PC-3 (cell line): ENCODE results near the gene CHAF1B. TPM values are rescaled to one million over a fixed set of nuclear protein-coding genes. Genes with fewer than 3 reads are reported as not detected.
"Not testable (repeated sequence)": the region's sequence is repeated elsewhere in the genome, so short reads cannot be mapped to it uniquely, and the experiment has no call there.

Experiments
- ATAC-seq: fragments of 200-7000 bp; cut with Tn5 transposase; 2 replicates; pipeline ENCODE4 v1.9.1; 2020; ENCODE audit warnings: mild to moderate bottlenecking, moderate library complexity
- BruUV-seq: library from RNA; stranded (reverse); fragments of 400-500 nt; replicated peaks from 2 replicates; lab custom pipeline; 2021; lab: Mats Ljungman, UMichigan
- CTCF ChIA-PET: fragments of 300-600 bp; sonication (Branson Sonifier 250); formaldehyde crosslinking; loops from one replicate; lab custom pipeline; 2022; ENCODE audit warnings: antibody characterized with exemption; lab: Charles Lee
- POLR2A ChIA-PET: fragments of 300-600 bp; sonication (Branson Sonifier 250); formaldehyde crosslinking; loops from one replicate; lab custom pipeline; 2022; ENCODE audit warnings: antibody characterized with exemption; ENCODE audit not compliant: unreplicated experiment; lab: Charles Lee
- DNase-seq: peaks from one replicate; pipeline ENCODE4 v3.0.0-alpha.2; 2015
- H2AFZ ChIP-seq: fragments of 300-600 bp; sonication (generic); 2 replicates; pipeline ENCODE4 v1.6.0; 2016; ENCODE audit warnings: antibody characterized with exemption, low read length
- H3F3A ChIP-seq: fragments of 300-600 bp; sonication (generic); one replicate; pipeline ENCODE4 v1.6.0; 2017; ENCODE audit warnings: antibody characterized with exemption, low read length, control low read depth, mild to moderate bottlenecking; ENCODE audit not compliant: unreplicated experiment
- H3K27ac ChIP-seq: fragments of 300-600 bp; sonication (generic); 2 replicates; pipeline ENCODE4 v1.5.1; 2016; ENCODE audit warnings: mild to moderate bottlenecking, low read length
- H3K27me3 ChIP-seq: fragments of 300-600 bp; sonication (generic); 2 replicates; pipeline ENCODE4 v1.6.1; 2016; ENCODE audit warnings: low read length, mixed read lengths
- H3K36me3 ChIP-seq: fragments of 300-600 bp; sonication (generic); 2 replicates; pipeline ENCODE4 v1.6.1; 2016; ENCODE audit warnings: low read depth, mixed run types, low read length, mixed read lengths
- H3K4me1 ChIP-seq: fragments of 300-600 bp; sonication (generic); 2 replicates; pipeline ENCODE4 v1.5.1; 2016; ENCODE audit warnings: low read length; ENCODE audit not compliant: insufficient read depth
- H3K4me2 ChIP-seq: fragments of 300-600 bp; sonication (generic); 2 replicates; pipeline ENCODE4 v1.6.0; 2016; ENCODE audit warnings: low read length
- H3K4me3 ChIP-seq: fragments of 300-600 bp; sonication (generic); 2 replicates; pipeline ENCODE4 v1.5.1; 2016; ENCODE audit warnings: mild to moderate bottlenecking, low read length, mixed read lengths
- H3K79me2 ChIP-seq: fragments of 300-600 bp; sonication (generic); 2 replicates; pipeline ENCODE4 v1.6.1; 2017; ENCODE audit warnings: low read length, mixed read lengths
- H3K9ac ChIP-seq: fragments of 300-600 bp; sonication (generic); 2 replicates; pipeline ENCODE4 v1.6.0; 2016; ENCODE audit warnings: mild to moderate bottlenecking, low read length
- H3K9me2 ChIP-seq: fragments of 300-600 bp; sonication (generic); replicated peaks from 2 replicates; pipeline ENCODE4 v1.6.1; 2016; ENCODE audit warnings: mixed run types, low read length, mixed read lengths
- H3K9me3 ChIP-seq: fragments of 300-600 bp; sonication (generic); 2 replicates; pipeline ENCODE4 v1.6.1; 2016; ENCODE audit warnings: low read length, mixed read lengths
- H4K20me1 ChIP-seq: fragments of 300-600 bp; sonication (generic); 2 replicates; pipeline ENCODE4 v1.6.1; 2016; ENCODE audit warnings: low read length, mixed read lengths
- CTCF ChIP-seq: fragments of 300-600 bp; sonication (generic); conservative IDR thresholded peaks from 2 replicates; pipeline ENCODE4 v1.5.1; 2017; ENCODE audit warnings: antibody characterized with exemption, low read depth, mild to moderate bottlenecking, low read length
- EZH2 ChIP-seq: fragments of 300-600 bp; sonication (generic); IDR thresholded peaks from one replicate; pipeline ENCODE4 v1.6.1; 2017; ENCODE audit warnings: antibody characterized with exemption, mild to moderate bottlenecking, low read length; ENCODE audit not compliant: unreplicated experiment
- EZH2phosphoT487 ChIP-seq: fragments of 300-600 bp; sonication (generic); IDR thresholded peaks from 2 replicates; pipeline ENCODE4 v1.6.1; 2018; ENCODE audit warnings: mild to moderate bottlenecking, antibody characterized with exemption, low read length, borderline replicate concordance
- intact Hi-C: fragments of 100-400 bp; cut with micrococcal nuclease; formaldehyde crosslinking; loops from 2 replicates; pipeline ENCODE4 v1.9.0; 2023
- total RNA-seq: library from RNA; depleted of rRNA; stranded (reverse); fragments of >200 nt; gene quantifications from 2 replicates; pipeline ENCODE4 v1.2.3, GENCODE V29; 2014

CHAF1B gene
- total RNA-seq, 1 experiment from 2014 or later = 19.0 TPM

- POLR2A ChIA-PET = no interaction called here
- intact Hi-C loops = no loop called here
- H3K4me3 ChIP-seq = no peak overlapping the region
- H3F3A ChIP-seq = no peaks in the 10 kb centered on the region
- H3K9me2 ChIP-seq = no peaks in the 10 kb centered on the region
- TF ChIP-seq EZH2 (no peak), EZH2phosphoT487 (no peak), CTCF (no peak)
- no peaks in the 10 kb centered on the region for H3K27me3 ChIP-seq
- no peak overlapping the region for H3K9ac ChIP-seq
- ATAC-seq (no peak), DNase-seq (no peak)
- CTCF ChIA-PET = no interaction called here
- H4K20me1 ChIP-seq = no peaks in the 10 kb centered on the region
- H3K4me2 ChIP-seq = no peak overlapping the region
- peaks cover 46% of the 10 kb centered on the region for H3K36me3 ChIP-seq
- H3K79me2 ChIP-seq = peaks cover 17% of the 10 kb centered on the region
- no peaks in the 10 kb centered on the region for H3K9me3 ChIP-seq
- H3K4me1 ChIP-seq = peaks cover 19% of the 10 kb centered on the region
- H3K27ac ChIP-seq = no peak overlapping the region
- no TSS peak for BruUV-seq
- H2AFZ ChIP-seq = no peak overlapping the region
Measured at GRCh38 chr21:36338975-36339374, 46.2 kb upstream of the CHAF1B start.

GRCh38 chr21:36342581-36342980 lies 42.6 kb upstream of the CHAF1B start:
- BruUV-seq, H3K27ac ChIP-seq, CTCF ChIA-PET, H3K27me3 ChIP-seq, POLR2A ChIA-PET, ATAC-seq, H3K4me2 ChIP-seq, H3F3A ChIP-seq, H3K9me2 ChIP-seq, H3K4me3 ChIP-seq, H2AFZ ChIP-seq, H3K79me2 ChIP-seq, intact Hi-C loops, H4K20me1 ChIP-seq, H3K9me3 ChIP-seq, H3K9ac ChIP-seq, DNase-seq: not testable (repeated sequence)
- H3K36me3 ChIP-seq = peaks cover 60% of the 10 kb centered on the region
- peaks cover 12% of the 10 kb centered on the region for H3K4me1 ChIP-seq

- no peak for ATAC-seq
- Histone ChIP-seq H2AFZ (no peak overlapping the region), H3K9me2 (no peaks in the 10 kb centered on the region), H3K4me2 (no peak overlapping the region), H3K27me3 (no peaks in the 10 kb centered on the region), H3K9me3 (no peaks in the 10 kb centered on the region), H4K20me1 (no peaks in the 10 kb centered on the region), H3K4me3 (no peak overlapping the region), H3K36me3 (peaks cover 51% of the 10 kb centered on the region), H3K79me2 (no peaks in the 10 kb centered on the region), H3K9ac (no peak overlapping the region), H3K4me1 (peaks cover 10% of the 10 kb centered on the region), H3F3A (no peaks in the 10 kb centered on the region), H3K27ac (no peak overlapping the region)
- POLR2A ChIA-PET = interaction anchor here (0.7 kb wide), 1 partner anchor 285 kb away, joined by 11 read pairs; no protein-coding TSS in a partner anchor
- no peak for DNase-seq
- intact Hi-C loops = no loop called here
- no TSS peak for BruUV-seq
- TF ChIP-seq EZH2 = no peak
- TF ChIP-seq EZH2phosphoT487 = no peak
- no peak for TF ChIP-seq CTCF
- CTCF ChIA-PET = interaction anchor here (0.8 kb wide), 1 partner anchor 275 kb away, joined by 6 read pairs; the partner anchor contains the start of gene CBR1
Measured at GRCh38 chr21:36344931-36345330, 40.3 kb upstream of the CHAF1B start.
